H1 (cell line): ENCODE results near the gene LRRC4C. TPM values are rescaled to one million over a fixed set of nuclear protein-coding genes. Genes with fewer than 3 reads are reported as not detected.

Source experiments
- ATF2 ChIP-seq: IDR thresholded peaks from 2 replicates; pipeline ENCODE4 v1.6.1; 2012; ENCODE audit warnings: low read length, inconsistent platforms
- CHD1 ChIP-seq: IDR thresholded peaks from 2 replicates; pipeline ENCODE4 v1.6.1; 2012; ENCODE audit warnings: low read depth, low read length, improper control_type of control experiment
- EGR1 ChIP-seq: IDR thresholded peaks from 2 replicates; pipeline ENCODE4 v1.6.1; 2011; ENCODE audit warnings: low read depth, low read length, borderline replicate concordance
- KDM4A ChIP-seq: IDR thresholded peaks from one replicate; pipeline ENCODE4 v1.7.1; 2012; ENCODE audit warnings: low read depth, mild to moderate bottlenecking, moderate library complexity, low read length, inconsistent platforms; ENCODE audit not compliant: severe bottlenecking
- RFX5 ChIP-seq: IDR thresholded peaks from 2 replicates; pipeline ENCODE4 v1.6.1; 2011; ENCODE audit warnings: low read depth, low read length, improper control_type of control experiment, borderline replicate concordance
- SP1 ChIP-seq: IDR thresholded peaks from 2 replicates; pipeline ENCODE4 v1.6.1; 2011; ENCODE audit warnings: low read depth, low read length
- TAF7 ChIP-seq: optimal IDR thresholded peaks from 2 replicates; pipeline ENCODE3; 2011; ENCODE audit warnings: low read depth, mild to moderate bottlenecking, inconsistent platforms, low read length, moderate library complexity, borderline replicate concordance
- polyA plus RNA-seq, 7 experiments: library from polyadenylated mRNA; depleted of rRNA in 3 of 7; stranded (reverse) in 5 of 7; unstranded in 2 of 7; fragments of >200 nt in 5 of 7; fragments of 200-250 nt in 2 of 7; gene quantifications; 1 replicate in 5 of 7; 2 replicates in 1 of 7; 4 replicates in 1 of 7; pipeline versions ENCODE4 v1.2.1 to v1.2.3, GENCODE V29; 2011 to 2013; ENCODE audit warnings: missing spikeins in 2 of 7, mixed read lengths in 2 of 7
- total RNA-seq: library from RNA; stranded (reverse); fragmentation: NEBNext Ultra II Directional; extraction: Animal tissue kit (Norgen Biotek cat#: 25700); gene quantifications from 2 replicates; pipeline ENCODE4 v1.2.1, GENCODE V29; 2021
- TF ChIP-seq, protein P1 (sequence below): fragments of 300-600 bp; sonication (generic); IDR thresholded peaks from 2 replicates; pipeline ENCODE4 v1.7.1; 2012; ENCODE audit warnings: low read length, moderate library complexity, mild to moderate bottlenecking, inconsistent platforms; ENCODE audit not compliant: insufficient replicate concordance

Gene LRRC4C
- total and polyA plus RNA-seq, 2 of the 8 experiments (the other 6 are each of a cell fraction or from before 2014, with no cell fraction given): 0.23 to 2.2 TPM

DNA sequence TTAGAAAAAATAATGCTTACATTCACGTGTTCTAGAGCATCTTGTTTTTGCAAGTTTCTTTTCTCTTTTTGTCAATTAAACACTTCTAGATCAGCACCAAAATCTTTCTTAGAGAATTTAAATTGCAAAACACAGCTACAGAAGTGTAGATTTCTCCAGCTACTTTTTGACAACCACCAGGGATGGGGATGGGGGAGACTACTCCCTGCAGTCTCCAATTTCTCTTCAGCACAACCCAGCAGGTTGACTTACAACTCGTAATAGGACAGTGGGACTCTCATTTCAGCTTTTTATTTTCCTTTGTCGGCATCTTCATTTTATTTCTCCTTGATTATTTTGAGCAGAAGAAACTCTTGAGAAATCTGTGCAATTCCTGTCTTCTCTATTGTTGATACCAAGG is 441.2 kb downstream of the LRRC4C start (continued):
- TF ChIP-seq, protein P1, sequence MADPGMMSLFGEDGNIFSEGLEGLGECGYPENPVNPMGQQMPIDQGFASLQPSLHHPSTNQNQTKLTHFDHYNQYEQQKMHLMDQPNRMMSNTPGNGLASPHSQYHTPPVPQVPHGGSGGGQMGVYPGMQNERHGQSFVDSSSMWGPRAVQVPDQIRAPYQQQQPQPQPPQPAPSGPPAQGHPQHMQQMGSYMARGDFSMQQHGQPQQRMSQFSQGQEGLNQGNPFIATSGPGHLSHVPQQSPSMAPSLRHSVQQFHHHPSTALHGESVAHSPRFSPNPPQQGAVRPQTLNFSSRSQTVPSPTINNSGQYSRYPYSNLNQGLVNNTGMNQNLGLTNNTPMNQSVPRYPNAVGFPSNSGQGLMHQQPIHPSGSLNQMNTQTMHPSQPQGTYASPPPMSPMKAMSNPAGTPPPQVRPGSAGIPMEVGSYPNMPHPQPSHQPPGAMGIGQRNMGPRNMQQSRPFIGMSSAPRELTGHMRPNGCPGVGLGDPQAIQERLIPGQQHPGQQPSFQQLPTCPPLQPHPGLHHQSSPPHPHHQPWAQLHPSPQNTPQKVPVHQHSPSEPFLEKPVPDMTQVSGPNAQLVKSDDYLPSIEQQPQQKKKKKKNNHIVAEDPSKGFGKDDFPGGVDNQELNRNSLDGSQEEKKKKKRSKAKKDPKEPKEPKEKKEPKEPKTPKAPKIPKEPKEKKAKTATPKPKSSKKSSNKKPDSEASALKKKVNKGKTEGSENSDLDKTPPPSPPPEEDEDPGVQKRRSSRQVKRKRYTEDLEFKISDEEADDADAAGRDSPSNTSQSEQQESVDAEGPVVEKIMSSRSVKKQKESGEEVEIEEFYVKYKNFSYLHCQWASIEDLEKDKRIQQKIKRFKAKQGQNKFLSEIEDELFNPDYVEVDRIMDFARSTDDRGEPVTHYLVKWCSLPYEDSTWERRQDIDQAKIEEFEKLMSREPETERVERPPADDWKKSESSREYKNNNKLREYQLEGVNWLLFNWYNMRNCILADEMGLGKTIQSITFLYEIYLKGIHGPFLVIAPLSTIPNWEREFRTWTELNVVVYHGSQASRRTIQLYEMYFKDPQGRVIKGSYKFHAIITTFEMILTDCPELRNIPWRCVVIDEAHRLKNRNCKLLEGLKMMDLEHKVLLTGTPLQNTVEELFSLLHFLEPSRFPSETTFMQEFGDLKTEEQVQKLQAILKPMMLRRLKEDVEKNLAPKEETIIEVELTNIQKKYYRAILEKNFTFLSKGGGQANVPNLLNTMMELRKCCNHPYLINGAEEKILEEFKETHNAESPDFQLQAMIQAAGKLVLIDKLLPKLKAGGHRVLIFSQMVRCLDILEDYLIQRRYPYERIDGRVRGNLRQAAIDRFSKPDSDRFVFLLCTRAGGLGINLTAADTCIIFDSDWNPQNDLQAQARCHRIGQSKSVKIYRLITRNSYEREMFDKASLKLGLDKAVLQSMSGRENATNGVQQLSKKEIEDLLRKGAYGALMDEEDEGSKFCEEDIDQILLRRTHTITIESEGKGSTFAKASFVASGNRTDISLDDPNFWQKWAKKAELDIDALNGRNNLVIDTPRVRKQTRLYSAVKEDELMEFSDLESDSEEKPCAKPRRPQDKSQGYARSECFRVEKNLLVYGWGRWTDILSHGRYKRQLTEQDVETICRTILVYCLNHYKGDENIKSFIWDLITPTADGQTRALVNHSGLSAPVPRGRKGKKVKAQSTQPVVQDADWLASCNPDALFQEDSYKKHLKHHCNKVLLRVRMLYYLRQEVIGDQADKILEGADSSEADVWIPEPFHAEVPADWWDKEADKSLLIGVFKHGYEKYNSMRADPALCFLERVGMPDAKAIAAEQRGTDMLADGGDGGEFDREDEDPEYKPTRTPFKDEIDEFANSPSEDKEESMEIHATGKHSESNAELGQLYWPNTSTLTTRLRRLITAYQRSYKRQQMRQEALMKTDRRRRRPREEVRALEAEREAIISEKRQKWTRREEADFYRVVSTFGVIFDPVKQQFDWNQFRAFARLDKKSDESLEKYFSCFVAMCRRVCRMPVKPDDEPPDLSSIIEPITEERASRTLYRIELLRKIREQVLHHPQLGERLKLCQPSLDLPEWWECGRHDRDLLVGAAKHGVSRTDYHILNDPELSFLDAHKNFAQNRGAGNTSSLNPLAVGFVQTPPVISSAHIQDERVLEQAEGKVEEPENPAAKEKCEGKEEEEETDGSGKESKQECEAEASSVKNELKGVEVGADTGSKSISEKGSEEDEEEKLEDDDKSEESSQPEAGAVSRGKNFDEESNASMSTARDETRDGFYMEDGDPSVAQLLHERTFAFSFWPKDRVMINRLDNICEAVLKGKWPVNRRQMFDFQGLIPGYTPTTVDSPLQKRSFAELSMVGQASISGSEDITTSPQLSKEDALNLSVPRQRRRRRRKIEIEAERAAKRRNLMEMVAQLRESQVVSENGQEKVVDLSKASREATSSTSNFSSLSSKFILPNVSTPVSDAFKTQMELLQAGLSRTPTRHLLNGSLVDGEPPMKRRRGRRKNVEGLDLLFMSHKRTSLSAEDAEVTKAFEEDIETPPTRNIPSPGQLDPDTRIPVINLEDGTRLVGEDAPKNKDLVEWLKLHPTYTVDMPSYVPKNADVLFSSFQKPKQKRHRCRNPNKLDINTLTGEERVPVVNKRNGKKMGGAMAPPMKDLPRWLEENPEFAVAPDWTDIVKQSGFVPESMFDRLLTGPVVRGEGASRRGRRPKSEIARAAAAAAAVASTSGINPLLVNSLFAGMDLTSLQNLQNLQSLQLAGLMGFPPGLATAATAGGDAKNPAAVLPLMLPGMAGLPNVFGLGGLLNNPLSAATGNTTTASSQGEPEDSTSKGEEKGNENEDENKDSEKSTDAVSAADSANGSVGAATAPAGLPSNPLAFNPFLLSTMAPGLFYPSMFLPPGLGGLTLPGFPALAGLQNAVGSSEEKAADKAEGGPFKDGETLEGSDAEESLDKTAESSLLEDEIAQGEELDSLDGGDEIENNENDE: no peak
- TF ChIP-seq KDM4A: no peak
- no peak for TF ChIP-seq ATF2
- no peak for TF ChIP-seq TAF7
- no peak for TF ChIP-seq RFX5
- no peak for TF ChIP-seq EGR1
- TF ChIP-seq SP1: no peak
- no peak for TF ChIP-seq CHD1
- TF ChIP-seq, all 59 proteins: peak for 0
